ENCODE results near the gene VPS37C.
A peak's percentile ranks its signal among the peaks of the same experiment; 100 is the strongest.
"Not testable (repeated sequence)": the region's sequence is repeated elsewhere in the genome, so short reads cannot be mapped to it uniquely, and the experiment has no call there.

VPS37C gene

GRCh38 chr11:61174273-61174672, 13.0 kb upstream of the VPS37C start:
- DNase-seq = no peak

- DNase-seq = no peak
Observed at GRCh38 chr11:61173456-61173855, 12.2 kb upstream of the VPS37C start.

GRCh38 chr11:61172888-61173287, 11.7 kb upstream of the VPS37C start:
- DNase-seq = no peak

GRCh38 chr11:61172356-61172755, 11.1 kb upstream of the VPS37C start:
- DNase-seq = no peak

GRCh38 chr11:61171907-61172306, 10.7 kb upstream of the VPS37C start:
- no peak for DNase-seq

GRCh38 chr11:61170566-61170965, 9.3 kb upstream of the VPS37C start:
- no peak for DNase-seq

GRCh38 chr11:61168800-61169199, 7.6 kb upstream of the VPS37C start:
- no peak for DNase-seq

GRCh38 chr11:61168042-61168688, 6.9 kb upstream of the VPS37C start:
- DNase-seq = no peak

- not testable (repeated sequence) for DNase-seq
Observed at GRCh38 chr11:61166331-61166730, 5.1 kb upstream of the VPS37C start.

- DNase-seq = not testable (repeated sequence)
Observed at GRCh38 chr11:61165785-61166184, 4.6 kb upstream of the VPS37C start.

GRCh38 chr11:61164606-61165424, 3.6 kb upstream of the VPS37C start:
- no peak for DNase-seq

- DNase-seq = no peak
Observed at GRCh38 chr11:61163714-61164605, 2.7 kb upstream of the VPS37C start.

GRCh38 chr11:61163021-61163420, 1.8 kb upstream of the VPS37C start:
- DNase-seq = no peak

- DNase-seq = peak; percentile 20
Observed at GRCh38 chr11:61162092-61162941, 1.1 kb upstream of the VPS37C start.

GRCh38 chr11:61160487-61161189, 588 bp downstream of the VPS37C start:
- DNase-seq = no peak

- no peak for DNase-seq
Observed at GRCh38 chr11:61158691-61159381, 2.4 kb downstream of the VPS37C start.

GRCh38 chr11:61157743-61158142, 3.5 kb downstream of the VPS37C start:
- no peak for DNase-seq

- no peak for DNase-seq
Observed at GRCh38 chr11:61155741-61156140, 5.5 kb downstream of the VPS37C start.

- no peak for DNase-seq
Observed at GRCh38 chr11:61155312-61155711, 5.9 kb downstream of the VPS37C start.

GRCh38 chr11:61154528-61154927, 6.7 kb downstream of the VPS37C start:
- no peak for DNase-seq

GRCh38 chr11:61153593-61154095, 7.6 kb downstream of the VPS37C start:
- no peak for DNase-seq
